Measurements from ENCODE around the gene RHOA. TPM values are rescaled to one million over a fixed set of nuclear protein-coding genes. Genes with fewer than 3 reads are reported as not detected.

Gene RHOA
- total and polyA plus RNA-seq, 2 of the 4 experiments (the other 2 are of a cell fraction) = 383 to 879 TPM

DNA sequence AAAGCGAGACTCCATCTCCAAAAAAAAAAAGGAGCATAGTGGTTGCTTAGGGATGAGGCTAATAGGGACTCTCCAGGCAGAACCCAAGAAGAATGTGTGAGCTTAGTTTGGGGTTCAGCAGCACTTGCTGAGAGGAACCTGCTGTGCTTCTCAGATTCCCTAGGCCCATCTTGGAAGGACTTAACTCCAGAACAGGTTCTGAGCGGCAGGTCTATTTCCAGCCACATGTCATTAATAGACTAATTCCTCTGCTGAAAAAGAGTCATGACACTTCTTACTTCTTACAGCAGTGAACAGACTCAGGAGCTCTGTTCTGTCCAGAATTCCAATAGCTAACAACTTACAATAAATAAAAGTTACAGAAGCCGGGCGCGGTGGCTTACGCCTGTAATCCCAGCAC is 22.5 kb downstream of the RHOA start:
- BruUV-seq (replicated peaks) = no TSS peak
- TF ChIP-seq CHD1 (IDR thresholded peaks at IDR 0.05; ENCODE audit: low read depth, low read length) = no peak
- TF ChIP-seq RAD21 (IDR thresholded peaks at IDR 0.05; ENCODE audit: low read length) = no peak
- no peak for TF ChIP-seq MAFK (IDR thresholded peaks at IDR 0.05; ENCODE audit: low read depth, low read length)
- TF ChIP-seq, protein P1, sequence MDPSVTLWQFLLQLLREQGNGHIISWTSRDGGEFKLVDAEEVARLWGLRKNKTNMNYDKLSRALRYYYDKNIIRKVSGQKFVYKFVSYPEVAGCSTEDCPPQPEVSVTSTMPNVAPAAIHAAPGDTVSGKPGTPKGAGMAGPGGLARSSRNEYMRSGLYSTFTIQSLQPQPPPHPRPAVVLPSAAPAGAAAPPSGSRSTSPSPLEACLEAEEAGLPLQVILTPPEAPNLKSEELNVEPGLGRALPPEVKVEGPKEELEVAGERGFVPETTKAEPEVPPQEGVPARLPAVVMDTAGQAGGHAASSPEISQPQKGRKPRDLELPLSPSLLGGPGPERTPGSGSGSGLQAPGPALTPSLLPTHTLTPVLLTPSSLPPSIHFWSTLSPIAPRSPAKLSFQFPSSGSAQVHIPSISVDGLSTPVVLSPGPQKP (IDR thresholded peaks at IDR 0.05; ENCODE audit: borderline replicate concordance, low read depth, low read length) = no peak
- TF ChIP-seq BHLHE40 (IDR thresholded peaks at IDR 0.05; ENCODE audit: low read depth, low read length) = no peak
- no peak for TF ChIP-seq MXI1 (IDR thresholded peaks at IDR 0.05; ENCODE audit: borderline replicate concordance, low read depth, low read length)
- intact Hi-C loops (cut with micrococcal nuclease) (no loop called here), in situ Hi-C loops (cut with MboI; ENCODE audit: low sequenced_read_pairs) (no loop called here), dilution Hi-C loops (cut with HindIII; ENCODE audit: low sequenced_read_pairs, unreplicated experiment) (no loop called here)
- H3K9me1 ChIP-seq (ENCODE audit: insufficient read depth, low read length) = peaks cover 21% of the 10 kb centered on the region
- H3K9ac ChIP-seq (ENCODE audit: low read depth, low read length) = no peak overlapping the region
- no peak overlapping the region for H4K5ac ChIP-seq (ENCODE audit: low read depth, low read length)
- H3K4me2 ChIP-seq (ENCODE audit: low read depth, low read length) = no peak overlapping the region
- no peak overlapping the region for H4K8ac ChIP-seq (ENCODE audit: low read depth in 2 of 2, low read length in 2 of 2)
- no peak overlapping the region for H4K91ac ChIP-seq (ENCODE audit: insufficient read depth, low read depth, low read length)
- no peak overlapping the region for H3K4ac ChIP-seq (ENCODE audit: low read depth, low read length)
- ATAC-seq (ENCODE audit: low read depth) (no peak), DNase-seq (no peak)
- H3K79me1 ChIP-seq (ENCODE audit: low read depth in 1 of 2, low read length in 2 of 2) = peaks cover 0 to 44% of the 10 kb centered on the region in 2 experiments; a peak in 2 of 4 replicates
- no peak overlapping the region for H2AK9ac ChIP-seq (replicated peaks; ENCODE audit: low read depth, low read length, poor library complexity)
- CTCF ChIA-PET = no interaction called here
- no peak overlapping the region for H3K56ac ChIP-seq (ENCODE audit: extremely low read depth, insufficient read depth, low read length)
- H3K36me3 ChIP-seq (ENCODE audit: control insufficient read depth, insufficient read depth, low read length) = peaks cover 10% of the 10 kb centered on the region
- H2BK15ac ChIP-seq (ENCODE audit: low read depth, low read length) = no peak overlapping the region
- peaks cover 95% of the 10 kb centered on the region for H4K20me1 ChIP-seq (ENCODE audit: insufficient read depth, low read length)
- H2BK120ac ChIP-seq (ENCODE audit: low read depth, low read length) = no peak overlapping the region
- H3K27ac ChIP-seq (ENCODE audit: insufficient read depth, low read length) = no peak overlapping the region
- no peak overlapping the region for H2AK5ac ChIP-seq (ENCODE audit: low read depth, low read length)
- peaks cover 7% of the 10 kb centered on the region for H3K4me1 ChIP-seq (ENCODE audit: control insufficient read depth, insufficient read depth, low read length)
- H3K4me3 ChIP-seq (ENCODE audit: insufficient read depth, low read depth, low read length) = no peak overlapping the region
- no peak overlapping the region for H3K23ac ChIP-seq (ENCODE audit: low read depth, low read length)
- H3K14ac ChIP-seq (replicated peaks; ENCODE audit: low read depth, low read length) = no peak overlapping the region
- H2BK5ac ChIP-seq (ENCODE audit: low read depth, low read length, poor library complexity, severe bottlenecking) = no peak overlapping the region
- no peaks in the 10 kb centered on the region for H3K9me3 ChIP-seq (ENCODE audit: control insufficient read depth, insufficient read depth, low read length)
- H2AFZ ChIP-seq (replicated peaks; ENCODE audit: low read length, poor library complexity) = no peak overlapping the region
- WGBS, 2 experiments (ENCODE audit: extremely low coverage in 2 of 2, insufficient read length in 1 of 2) = no CpG with 5 or more reads among the region's 6 CpGs
- no peak overlapping the region for H3K18ac ChIP-seq (ENCODE audit: low read depth, low read length)
- POLR2A ChIA-PET (ENCODE audit: unreplicated experiment) = no interaction called here
- H2BK20ac ChIP-seq (ENCODE audit: low read depth, low read length) = no peak overlapping the region
- H3K27me3 ChIP-seq (ENCODE audit: control insufficient read depth, insufficient read depth, low read length) = no peaks in the 10 kb centered on the region

All from IMR-90 (cell line).